NCI-H2171 treated with DMSO at 0.1 percent for 48 hours (cell line): ENCODE measurements around the gene SLX9.
A peak's percentile ranks its signal among the peaks of the same experiment; 100 is the strongest.

Experiments used
- DNase-seq: peaks from one replicate; lab custom pipeline; 2025; lab: John Stamatoyannopoulos, UW

SLX9 gene

DNA sequence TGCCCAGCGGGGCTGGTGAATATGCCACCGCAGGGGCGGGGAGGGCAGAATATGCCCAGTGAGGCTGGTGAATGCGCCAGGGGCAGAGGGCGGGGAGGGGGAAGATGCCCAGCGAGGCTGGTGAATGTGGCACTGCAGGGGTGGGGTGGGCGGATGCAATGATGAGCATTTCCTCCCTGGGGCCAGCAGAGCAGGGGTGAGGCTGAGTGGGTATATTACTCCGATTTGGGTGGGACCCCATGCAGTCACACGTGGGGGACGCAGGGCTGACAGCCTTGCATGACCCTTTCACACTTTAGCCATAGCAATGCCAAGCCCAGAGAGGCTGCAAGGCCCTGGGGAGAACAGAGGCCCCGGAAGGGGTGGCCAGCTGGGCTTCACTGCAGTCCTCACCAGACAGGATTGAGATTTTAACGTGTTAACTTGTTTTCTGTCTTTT, 9.3 kb upstream of the SLX9 start:
- no peak for DNase-seq

DNA sequence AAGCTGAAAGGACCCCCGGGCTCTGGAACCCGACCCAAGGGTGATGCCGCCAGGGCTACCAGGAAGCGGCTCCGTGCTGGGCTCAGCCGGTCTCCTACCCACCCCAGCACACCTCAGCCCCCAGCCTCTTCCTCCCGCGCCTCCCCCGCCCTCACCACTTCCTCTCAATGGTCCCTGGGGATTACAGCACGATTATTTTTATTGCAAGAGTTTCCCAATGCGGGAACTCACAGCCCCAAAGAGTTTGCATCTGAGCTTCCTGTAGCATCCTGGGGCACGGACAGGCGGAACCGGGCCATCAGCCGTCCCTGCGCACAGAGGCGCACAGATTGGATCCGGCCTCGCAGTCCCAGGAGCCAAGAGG, 8.7 kb upstream of the SLX9 start:
- peak; percentile 12 for DNase-seq

DNA sequence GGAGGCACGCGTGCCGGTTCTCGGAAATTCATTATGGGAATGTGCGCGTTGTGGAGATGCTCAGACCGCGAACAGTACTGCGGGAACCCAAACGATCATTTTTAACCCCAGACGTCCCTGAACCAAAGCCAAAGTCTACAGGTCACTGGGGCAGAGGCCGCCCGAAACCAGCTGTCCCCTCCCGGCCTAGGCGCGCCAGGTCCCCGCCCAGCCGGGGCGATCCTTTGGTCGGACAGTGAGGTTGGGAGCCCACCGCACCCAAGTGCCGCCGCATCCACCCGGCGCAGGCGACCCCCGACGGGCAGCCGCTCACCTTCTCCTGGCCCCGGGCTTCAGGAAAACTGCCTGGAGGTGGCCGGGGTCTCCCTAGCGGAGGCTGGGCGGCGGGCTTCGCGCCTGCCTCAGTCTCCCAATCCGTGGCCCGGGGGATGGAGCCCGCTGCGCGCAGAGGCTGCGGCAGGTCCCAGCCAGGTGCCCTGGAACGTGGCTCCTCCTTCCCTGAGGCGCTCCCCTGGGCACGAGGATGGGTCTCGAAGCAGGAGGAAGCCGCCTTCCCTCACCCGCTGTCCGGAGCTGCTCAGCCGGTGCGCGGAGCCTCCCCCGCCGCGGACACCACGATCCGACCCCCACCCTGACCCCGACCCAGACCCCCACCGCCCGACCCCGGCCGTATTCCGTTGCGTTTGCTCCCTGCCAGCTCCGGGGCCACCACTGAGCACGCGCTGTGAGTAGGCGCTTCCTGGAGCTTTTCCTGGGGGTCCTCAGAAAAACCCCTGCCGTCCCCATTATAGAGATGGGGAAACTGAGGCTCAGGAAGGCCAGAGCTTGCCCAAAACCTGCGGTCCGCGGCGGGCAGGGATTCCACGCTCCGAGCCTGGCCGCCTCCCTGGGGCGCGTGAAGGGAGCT, 8.1 kb upstream of the SLX9 start:
- peak; percentile 16 for DNase-seq

DNA sequence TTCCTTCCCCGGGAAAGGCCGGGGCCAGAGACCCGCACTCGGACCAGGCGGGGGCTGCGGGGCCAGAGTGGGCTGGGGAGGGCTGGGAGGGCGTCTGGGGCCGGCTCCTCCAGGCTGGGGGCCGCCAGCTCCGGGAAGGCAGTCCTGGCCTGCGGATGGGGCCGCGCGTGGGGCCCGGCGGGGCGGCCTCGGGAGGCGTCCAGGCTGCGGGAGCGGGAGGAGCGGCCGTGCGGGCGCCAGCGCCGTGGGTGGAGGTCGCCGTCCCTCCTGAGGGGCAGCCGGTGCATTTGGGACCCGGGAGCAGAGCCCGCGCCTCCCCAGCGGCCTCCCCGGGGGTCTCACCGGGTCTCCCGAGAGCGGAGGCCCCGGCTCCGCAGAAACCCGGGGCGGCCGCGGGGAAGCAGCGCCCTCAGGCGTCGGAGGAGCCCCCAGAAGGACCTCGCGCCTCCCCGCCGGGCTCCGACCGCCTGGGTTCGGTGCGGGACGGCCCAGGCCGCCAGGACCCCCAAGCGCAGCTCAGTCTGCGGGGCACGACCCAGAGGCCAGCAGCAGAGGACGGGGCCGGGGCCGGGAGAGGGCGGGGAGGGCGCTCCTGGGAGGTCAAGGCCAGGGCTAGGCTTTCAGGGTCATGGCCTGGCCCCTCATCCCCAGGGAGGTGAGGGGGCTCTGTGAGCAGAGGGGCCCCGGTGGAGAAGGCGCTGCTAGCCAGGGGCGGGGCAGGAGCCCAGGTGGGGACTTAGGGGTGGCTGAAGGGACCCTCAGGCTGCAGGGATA, 7.2 kb upstream of the SLX9 start:
- DNase-seq = peak; percentile 33

DNA sequence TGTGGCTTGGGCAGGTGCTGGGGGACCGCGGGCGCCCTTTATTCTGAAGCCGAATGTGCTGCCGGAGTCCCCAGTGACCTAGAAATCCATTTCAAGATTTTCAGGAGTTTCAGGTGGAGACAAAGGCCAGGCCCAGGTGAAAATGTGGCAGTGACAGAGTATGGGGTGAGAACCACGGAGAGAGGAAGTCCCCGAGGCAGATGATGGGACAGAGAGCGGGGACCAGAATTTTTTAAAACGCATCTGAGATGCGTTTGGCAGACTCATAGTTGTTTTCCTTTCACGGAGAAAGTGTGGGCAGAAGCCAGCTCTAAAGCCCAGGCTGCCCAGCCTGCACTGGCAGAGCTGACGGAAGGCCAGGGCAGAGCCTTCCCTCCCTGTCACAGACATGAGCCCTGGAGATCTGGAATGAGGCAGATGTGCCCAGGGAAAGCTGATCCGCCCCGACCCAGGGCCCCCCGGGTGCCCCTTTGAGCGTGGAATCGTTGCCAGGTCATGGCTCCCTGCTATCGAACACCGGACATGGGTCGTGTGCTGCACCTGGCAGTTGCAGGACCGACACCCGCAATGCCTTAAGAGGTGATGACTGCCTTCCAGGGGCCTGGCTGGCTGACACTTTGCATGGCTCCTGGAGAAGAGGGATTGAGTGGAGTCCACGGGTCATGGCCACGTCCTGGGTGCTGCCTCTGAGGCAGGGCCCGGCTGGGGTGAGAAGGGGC, 6.5 kb upstream of the SLX9 start:
- DNase-seq = no peak

DNA sequence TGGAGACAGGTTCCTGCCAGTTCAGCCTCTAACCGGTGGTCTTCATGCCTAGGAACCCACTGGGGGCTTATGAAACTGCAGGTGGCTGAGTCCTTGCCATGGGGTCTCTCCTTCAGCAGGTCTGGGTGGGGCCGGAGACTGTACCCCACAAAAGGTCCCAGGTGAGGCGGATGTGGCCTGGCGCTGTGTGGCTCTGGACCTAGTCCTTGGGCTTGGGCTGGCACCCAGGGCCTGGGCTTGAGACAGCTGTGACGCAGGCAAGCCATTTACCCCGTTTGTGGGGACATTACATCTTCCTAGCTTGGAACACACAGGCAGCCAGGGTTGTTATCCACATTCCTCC, 5.9 kb upstream of the SLX9 start:
- no peak for DNase-seq

DNA sequence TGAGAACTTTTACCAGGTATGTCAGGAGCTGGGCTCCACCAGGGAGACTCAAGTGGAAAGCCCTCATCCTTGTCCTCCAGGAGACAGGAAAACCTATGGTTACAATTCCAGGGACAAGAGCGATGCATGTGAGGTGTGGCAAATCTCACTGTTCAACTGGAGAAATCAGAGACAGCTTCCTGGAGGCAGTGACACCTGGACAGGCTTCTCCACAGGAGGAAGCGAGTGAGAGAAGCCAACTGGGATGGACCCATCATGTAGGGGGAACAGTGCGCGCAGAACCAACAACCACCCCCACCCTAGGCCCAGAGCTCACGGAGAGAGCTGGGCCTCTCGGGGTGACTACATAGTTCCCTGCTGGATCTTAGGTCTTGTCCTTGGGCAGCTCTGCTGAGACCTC, 5.6 kb upstream of the SLX9 start:
- DNase-seq = no peak

DNA sequence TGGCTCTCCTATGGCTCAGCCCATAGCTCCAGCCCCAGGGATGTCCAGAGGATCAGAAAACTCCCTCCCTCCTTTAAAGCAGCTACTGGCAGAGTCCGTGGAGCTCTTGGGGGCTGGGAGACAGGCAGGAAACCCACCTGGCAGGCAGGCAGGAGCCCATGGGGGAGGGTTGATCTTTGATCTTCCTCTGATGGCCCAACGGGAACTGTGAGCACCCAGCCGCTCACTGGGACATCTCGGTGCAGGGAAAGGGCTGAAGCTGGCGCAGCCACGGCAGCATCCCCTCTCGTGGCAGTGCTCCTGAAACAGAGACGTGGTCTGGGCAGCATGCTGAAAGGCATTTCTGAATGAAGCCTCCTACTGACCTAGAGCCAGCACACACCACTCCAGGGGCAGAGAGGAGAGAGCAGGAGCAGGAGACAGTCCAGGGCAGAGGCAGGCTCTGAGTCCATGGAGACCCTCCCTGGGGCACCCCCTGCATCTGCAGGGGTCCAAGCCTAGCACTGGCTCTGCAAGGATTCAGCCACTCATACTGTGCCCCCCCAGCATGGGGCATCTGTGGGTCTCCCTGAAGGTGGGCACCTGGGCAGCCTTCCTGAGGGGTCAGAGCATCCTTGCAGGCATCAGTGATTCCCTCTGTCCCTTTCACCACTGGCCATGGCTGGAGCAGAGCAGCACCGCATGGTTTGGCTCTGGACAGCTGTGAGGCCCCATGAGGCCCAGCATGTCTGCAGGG, 4.9 kb upstream of the SLX9 start:
- DNase-seq = no peak

DNA sequence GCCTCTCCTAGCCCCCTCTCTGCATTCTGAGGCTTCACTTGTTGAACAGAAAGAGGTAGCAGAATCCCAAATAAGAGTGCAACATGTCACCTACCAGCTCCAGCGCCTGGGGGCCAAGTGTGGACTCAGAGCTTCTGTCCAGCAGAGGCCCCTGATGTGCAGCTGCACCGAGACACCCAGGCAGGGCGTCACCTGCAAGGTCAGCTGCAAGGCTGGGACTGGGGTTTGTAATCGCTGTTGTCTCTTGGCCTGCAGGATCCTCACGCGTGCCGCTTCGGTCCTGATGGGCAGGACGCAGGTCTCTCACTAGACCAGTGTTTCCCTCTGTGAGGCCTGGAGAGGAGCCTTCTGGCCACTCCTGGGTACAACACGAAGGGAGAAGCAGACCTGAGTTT, 4.3 kb upstream of the SLX9 start:
- DNase-seq = no peak

DNA sequence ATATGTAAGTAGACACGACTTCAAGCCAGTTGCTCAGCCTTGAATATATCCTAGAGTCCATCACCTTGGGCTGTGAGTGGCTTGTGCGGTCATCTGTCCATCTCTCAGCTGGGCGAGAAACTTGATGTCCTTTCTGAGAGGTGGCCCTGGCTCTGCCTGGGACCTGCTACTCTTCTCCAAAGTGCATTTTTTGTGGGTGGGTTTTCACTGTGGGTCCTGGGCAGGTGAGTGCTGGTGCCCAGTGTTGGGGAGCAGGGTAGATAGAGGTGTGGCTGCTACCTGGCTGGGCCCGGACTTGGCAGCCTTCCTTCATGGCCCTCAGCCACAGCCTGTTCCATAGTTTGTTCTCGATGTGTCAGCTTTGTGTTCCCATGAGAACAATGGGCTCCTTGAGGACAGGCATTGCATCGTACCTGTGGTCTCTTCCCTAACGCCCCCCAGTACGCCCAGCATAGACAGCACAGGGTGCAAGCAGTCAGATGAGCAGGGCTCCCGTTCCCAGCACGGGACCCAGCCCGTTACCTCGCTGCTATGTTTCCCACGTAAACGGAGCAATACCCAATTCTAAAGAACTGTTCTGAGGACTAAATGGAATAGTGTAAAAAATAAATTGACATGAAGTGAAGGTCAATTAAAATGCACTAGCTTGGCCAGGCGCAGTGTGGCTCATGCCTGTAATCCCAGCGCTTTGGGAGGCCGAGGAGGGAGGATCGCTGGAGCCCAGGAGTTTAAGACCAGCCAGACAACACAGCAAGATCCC, 877 bp upstream of the SLX9 start:
- DNase-seq = no peak

DNA sequence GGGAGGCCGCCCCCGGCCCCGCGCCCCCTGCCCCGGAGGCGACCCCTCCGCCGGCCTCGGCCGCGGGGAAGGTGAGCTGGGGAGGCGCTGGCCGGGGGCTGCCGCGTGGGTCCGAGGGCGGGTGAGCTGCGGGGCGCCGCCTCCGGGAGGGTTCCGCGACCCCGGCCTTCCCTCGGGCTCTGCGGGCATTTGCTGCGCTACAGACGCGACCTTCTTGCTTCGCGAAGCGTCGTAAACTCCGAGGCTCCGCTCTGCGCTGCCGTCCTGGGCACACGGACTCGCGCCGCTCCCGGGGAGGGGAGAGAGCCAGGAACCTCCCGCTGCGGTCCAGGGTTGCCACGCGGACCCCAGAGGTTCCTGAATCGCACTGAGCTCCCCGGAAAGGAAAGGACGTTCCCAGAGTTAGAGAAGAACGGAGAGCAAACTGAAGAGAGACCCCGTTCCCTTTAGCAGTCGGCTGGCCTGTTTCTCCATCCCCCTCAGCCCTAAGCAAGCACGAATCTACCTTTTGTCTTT, 345 bp downstream of the SLX9 start:
- no peak for DNase-seq

DNA sequence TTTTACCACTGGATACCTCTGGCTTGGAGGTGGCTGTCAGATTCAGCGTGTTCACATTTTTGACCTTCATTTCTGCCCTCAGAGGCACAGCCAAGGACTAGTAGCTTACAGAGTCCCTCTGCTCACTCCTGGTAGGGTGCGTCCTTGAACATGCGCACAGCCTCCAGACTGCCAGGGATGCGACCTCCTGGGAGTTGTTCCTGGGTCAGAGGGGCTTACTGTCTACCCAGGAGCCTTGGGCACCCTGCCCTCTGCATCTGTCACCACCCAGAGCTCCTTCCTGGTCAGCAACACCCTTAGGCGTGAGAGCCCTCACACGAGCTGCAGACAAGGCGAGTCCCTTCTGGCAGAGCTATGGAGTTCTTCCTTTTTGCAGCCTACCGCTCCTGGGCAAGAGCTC, 1.7 kb downstream of the SLX9 start:
- no peak for DNase-seq

DNA sequence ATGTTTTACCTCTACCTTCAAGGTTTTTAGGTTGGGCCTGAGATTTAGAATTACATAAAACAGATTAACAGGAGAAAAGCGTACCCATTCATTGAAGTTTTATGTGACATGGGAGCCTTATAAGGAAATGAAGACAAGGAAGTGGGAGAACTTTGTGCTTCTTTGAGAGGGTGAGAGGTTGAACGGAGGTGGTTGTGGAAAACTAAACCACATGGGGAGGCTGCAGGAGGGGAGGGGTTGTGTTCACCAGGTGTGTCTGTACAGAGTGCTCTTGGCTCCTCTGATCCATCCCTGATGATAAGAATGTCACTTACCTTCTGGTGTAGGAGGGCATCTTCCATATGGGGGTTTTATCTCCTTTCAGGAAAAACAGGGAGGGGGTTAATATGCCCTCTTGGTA, 2.7 kb downstream of the SLX9 start:
- no peak for DNase-seq

DNA sequence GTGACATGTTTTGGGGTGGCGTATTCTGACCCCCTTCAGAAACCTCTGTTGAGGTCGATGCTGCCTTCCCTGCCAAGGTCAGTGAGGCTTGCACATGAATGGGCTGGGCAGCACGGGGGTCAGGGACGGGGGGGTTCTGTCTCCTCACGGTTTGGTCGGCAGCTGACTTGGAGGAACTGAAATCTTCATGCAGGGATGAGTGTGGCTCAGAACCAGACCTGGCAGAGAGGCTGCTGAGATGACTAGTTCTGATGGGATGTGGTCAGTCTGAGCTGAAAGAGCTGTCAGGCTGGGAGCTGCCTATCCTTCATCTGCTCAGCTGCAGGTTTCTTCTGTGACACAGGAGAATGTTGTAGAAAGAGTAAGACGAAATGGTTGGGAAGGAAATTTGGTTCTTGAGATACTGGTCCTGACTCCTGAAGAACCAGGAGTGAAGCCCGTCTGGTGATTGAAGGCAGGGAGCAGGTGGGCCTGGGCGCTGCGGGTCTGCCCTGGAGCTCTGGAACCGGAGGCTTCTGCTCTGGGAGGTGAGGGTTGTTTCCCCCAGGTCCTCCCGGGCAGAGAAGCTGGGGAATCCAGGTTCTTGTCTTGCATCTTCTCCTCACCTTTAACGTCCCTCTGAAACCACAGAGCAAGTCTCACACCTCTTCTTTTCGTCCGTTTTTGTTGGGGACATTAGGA, 3.3 kb downstream of the SLX9 start:
- no peak for DNase-seq

DNA sequence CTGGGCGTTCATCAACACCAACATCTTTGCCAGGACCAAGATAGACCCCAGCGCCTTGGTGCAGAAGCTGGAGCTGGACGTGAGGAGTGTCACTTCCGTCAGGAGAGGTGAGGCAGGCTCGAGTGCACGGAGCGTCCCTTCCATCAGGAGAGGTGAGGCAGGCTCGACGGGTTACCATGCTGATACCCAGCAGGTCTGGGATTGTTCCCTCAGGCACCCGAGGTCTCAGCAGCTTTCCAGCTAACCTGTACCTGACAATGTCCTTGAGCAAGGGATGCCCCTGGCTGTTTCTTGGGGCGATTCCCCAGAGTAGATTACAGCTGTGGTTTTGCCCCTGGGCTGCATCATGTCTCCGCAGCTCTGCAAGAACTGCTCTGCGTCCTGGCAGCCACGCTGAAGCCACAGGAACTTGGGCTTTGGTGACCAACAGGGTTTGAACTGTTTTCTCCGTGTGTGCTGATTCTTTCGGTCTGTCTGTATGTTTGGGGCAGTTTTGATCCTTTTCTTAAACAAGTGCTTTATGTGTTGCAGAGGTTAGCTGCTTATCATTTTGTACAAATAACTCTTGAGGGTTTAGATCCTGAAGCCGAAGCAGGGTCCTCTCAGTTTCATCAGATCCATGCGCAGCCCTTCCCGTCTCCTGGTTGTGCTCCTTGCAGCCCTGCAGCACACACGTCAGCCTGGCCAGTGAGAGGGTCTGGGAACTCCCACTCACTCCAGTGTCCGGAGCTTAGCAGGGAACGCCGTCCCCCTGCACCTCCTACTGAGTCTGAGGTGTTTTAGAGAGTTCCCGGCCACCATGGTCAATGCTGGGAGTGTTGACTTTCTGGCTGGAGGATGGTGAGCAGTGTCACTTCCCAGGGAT, 4.1 kb downstream of the SLX9 start:
- no peak for DNase-seq

DNA sequence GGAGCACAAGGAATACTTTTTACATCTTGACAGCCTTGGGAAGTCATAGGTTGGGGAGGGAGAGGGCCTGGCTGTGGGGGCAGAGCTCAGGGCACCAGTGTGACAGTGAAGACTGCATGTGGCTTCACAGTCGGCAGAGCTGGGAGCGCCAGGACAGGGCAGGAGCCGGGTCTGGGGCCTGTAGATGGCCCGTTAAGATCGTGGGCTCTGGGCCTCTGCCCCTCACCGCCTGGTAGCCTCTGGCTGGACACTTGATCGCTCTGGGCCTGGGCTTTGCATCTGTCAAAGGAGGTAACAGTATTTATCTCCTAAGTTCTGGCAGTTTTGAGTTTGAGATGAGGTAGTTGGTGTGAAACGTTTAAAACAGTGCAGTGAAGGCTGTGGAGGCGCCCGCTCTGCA, 4.8 kb downstream of the SLX9 start:
- DNase-seq = no peak

DNA sequence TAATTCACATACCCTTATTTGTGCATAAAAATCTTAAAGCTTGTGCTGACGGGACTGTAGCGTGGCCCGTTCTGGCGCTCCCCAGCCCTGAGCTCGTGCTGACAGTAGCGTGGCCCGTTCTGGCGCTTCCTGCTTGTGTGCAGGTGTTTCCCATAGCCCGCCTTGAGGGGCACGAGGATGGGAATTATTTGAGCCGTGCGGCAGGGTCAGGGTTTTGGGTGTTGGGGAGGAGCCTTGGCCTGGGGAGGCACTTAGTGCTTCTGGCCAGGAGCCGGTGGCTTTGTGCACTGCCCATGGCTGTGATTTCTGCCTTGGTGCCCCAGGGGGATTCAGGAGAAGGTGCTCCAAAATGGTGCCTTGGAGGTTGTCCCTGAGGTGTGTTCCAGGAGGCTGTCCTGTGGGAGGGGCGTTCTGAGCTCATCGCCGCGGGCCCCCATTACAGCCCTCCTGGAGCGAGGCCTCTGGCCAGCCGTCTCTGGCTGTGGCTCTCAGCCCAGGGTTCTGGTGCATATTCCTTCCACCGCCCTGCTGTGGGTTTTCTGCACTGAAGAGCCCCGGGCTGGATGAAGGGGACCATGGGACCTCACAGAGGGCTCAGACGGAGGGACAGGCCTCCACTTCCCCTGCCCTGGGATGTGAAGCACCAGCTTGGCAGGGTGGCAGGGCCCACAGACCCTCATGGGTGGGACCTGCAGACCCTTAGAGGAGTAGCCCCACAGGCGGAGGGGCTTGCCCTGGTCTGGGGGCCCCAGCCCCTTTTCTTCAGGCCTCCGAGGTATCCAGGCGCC, 6.6 kb downstream of the SLX9 start:
- DNase-seq = no peak

DNA sequence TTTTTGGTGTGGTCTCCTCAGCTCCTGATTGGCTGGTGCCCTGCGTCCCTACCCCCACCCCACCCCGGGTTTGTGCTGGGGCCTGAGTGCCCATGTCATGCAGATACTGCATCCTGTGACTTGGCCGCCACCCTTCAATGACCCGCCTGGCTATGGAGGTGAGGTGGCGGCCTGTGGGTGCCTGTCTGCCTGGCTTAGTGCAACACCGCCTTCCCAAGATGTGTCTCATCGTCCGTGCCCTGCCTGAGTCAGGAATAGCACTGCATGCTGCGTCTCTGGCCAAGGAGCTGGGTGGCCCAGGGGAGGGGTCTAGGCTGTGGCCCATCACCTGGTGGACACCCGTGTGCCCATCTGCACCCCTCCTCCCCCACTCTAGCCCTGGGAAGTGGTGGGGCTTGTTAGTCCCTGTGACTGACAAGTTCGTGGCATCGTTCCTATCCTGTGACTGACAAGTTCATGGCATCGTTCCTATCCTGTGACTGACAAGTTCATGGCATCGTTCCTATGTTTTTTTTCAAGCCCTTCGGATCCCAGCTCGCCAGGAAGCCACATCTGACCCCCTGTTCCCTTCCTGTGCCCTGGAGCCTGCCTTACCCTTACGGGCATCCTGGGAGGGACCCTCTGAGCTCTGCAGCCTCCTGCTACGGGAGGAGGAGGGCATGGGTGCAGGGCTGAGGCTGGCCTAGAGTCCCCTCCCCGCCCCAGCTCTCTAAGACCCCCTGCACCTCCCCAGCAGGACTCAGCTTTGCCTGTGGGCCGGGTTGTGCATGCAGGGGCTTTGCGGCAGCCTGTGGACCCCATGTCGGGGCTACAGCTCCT, 7.5 kb downstream of the SLX9 start:
- no peak for DNase-seq
